A673 (cell line): ENCODE results near the gene SOX6.

Experiments used
- CTCF ChIP-seq: fragments of 300-800, 200-600 bp; sonication (generic); conservative IDR thresholded peaks from 2 replicates; pipeline ENCODE4 v1.5.1; 2017; ENCODE audit warnings: low read depth, mild to moderate bottlenecking, antibody characterized with exemption, low read length, moderate library complexity, mixed read lengths
- EZH2 ChIP-seq: fragments of 200-600 bp; sonication (generic); IDR thresholded peaks from 2 replicates; pipeline ENCODE4 v1.6.1; 2017; ENCODE audit warnings: borderline replicate concordance, low read depth, mild to moderate bottlenecking, mixed read lengths, antibody characterized with exemption, low read length; ENCODE audit not compliant: poor library complexity, severe bottlenecking

- TF ChIP-seq EZH2: no peak
- no peak for TF ChIP-seq CTCF
These were observed 410.6 kb downstream of the SOX6 start for GRCh38 chr11:15945726-15946125.
